Adrenal gland (tissue), 12 donors: ENCODE data around the gene MIS12. TPM values are rescaled to one million over a fixed set of nuclear protein-coding genes. Genes with fewer than 3 reads are reported as not detected.
A peak's percentile ranks its signal among the peaks of the same experiment; 100 is the strongest.

Source experiments
- DNase-seq, 7 donors: peaks; one replicate each; pipeline ENCODE4 v3.0.0-alpha.2; 2019 to 2020
- H3K27ac ChIP-seq, 5 donors: fragments of 200-600 bp; sonication (generic) in 4 of 5; 1 replicate in 3 of 5; 2 replicates in 2 of 5; pipeline versions ENCODE4 v1.5.1 to v1.8.0; 2016 to 2020; ENCODE audit warnings: mild to moderate bottlenecking in 1 of 5
- H3K27me3 ChIP-seq: fragments of 200-600 bp; 2 replicates; pipeline ENCODE4 v1.8.0; 2021
- H3K36me3 ChIP-seq, 2 donors: fragments of 200-600 bp; replicated peaks in 1 of 2; 1 replicate in 1 of 2; 2 replicates in 1 of 2; pipeline versions ENCODE4 v1.5.1 to v1.8.0; 2018 to 2022
- H3K4me1 ChIP-seq, 2 donors: fragments of 200-600 bp; replicated peaks in 1 of 2; 1 replicate in 1 of 2; 2 replicates in 1 of 2; pipeline versions ENCODE4 v1.5.1 to v1.8.0; 2018 to 2021
- H3K4me3 ChIP-seq, 4 donors: fragments of 200-600 bp; sonication (generic) in 3 of 4; one replicate each; pipeline ENCODE4 v1.5.1; 2016 to 2018
- H3K9me3 ChIP-seq, 3 donors: fragments of 200-600 bp; sonication (generic) in 1 of 3; replicated peaks in 1 of 3; 1 replicate in 2 of 3; 2 replicates in 1 of 3; pipeline versions ENCODE4 v1.5.1 to v1.8.0; 2016 to 2021
- CTCF ChIP-seq, 6 experiments: fragments of 450-650 bp in 4 of 6; fragments of 200-600 bp in 2 of 6; sonication (generic) in 1 of 6; IDR thresholded peaks; 1 replicate in 5 of 6; 2 replicates in 1 of 6; pipeline versions ENCODE4 v1.5.1 to v1.8.0; 2016 to 2021; ENCODE audit warnings: antibody characterized with exemption in 6 of 6, mild to moderate bottlenecking in 2 of 6, moderate library complexity in 1 of 6
- POLR2A ChIP-seq, 2 donors: fragments of 450-650 bp; IDR thresholded peaks; one replicate each; pipeline ENCODE4 v1.6.1; 2017; ENCODE audit warnings: antibody characterized with exemption in 2 of 2, mild to moderate bottlenecking in 2 of 2, moderate library complexity in 1 of 2
- WGBS, 4 donors: extraction: QIAGEN DNeasy Blood & Tissue Kit in 2 of 4; methylation state at CpG; one replicate each; pipeline versions ENCODE4 v1.1.5 to v1.1.7; 2013 to 2017; 5-methylcytosine and 5-hydroxymethylcytosine counted together
- intact Hi-C, 2 donors: fragments of 100-400 bp; cut with DNase I; formaldehyde crosslinking; loops; one replicate each; pipeline versions ENCODE4 v1.14.1 to v1.15.0; 2022 to 2023
- polyA plus RNA-seq, 3 donors: library from polyadenylated mRNA; stranded (reverse); fragments of 200-250 nt in 2 of 3; fragments of 350-450 nt in 1 of 3; fragmentation: Illumina TruSeq in 1 of 3; extraction: RNeasy Lipid Tissue Mini Kit (QIAGEN cat#74804) in 1 of 3; gene quantifications; one replicate each; pipeline ENCODE4 v1.2.3, GENCODE V29; 2013 to 2014
- total RNA-seq, 9 donors: library from RNA; depleted of rRNA in 4 of 9; stranded (reverse); fragments of >200 nt in 4 of 9; fragments of 120-200 nt in 1 of 9; fragmentation: NEBNext Ultra II Directional in 1 of 9; extraction: Animal tissue kit (Norgen Biotek cat#: 25700) in 1 of 9; gene quantifications; one replicate each; pipeline versions ENCODE4 v1.1.0 to v1.2.4, GENCODE V29; 2013 to 2023
- donor health status: healthy with polysubstance abuse.
- donor health status: Bipolar disorder and iron deficiency.
- donor health status: DM: yes; HTN: yes; CAD: no.
- donor health status: DM: no; HTN: no; CAD: no.
- donor health status: DM: no; HTN: no; CAD: no.
- donor health status: DM: yes; HTN: yes; CAD: no.

Gene MIS12
- total and polyA plus RNA-seq, 12 donors: 7.1 to 36.0 (median 15.4) TPM

DNA sequence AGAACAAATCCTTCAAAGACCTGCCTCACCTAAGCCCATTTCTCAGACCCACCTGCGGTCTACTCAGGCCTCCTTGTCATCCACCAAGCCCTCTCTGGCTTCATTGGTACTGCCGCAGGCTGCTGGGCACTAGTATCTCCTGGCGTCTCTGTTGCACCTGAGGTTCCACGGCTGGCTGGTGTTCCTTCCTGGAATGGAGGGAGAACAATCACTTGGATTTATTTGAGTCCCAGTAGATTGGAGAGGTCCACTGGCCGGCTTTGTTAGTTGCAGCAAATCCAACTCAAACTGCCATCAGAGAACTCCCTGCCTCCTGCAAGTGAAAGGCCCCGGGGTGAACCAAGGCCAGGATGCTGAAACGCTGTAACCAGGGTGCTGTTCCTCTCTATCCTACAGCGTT lies 15.3 kb downstream of the MIS12 start:
- Histone ChIP-seq H3K27me3 (no peaks in the 10 kb centered on the region), H3K9me3 (no peaks in the 10 kb centered on the region), H3K36me3 (no peaks in the 10 kb centered on the region), H3K27ac (peak overlapping the region in 1 of 5 donors; percentile 66), H3K4me1 (peaks cover 7 to 13% of the 10 kb centered on the region in 2 donors), H3K4me3 (no peak overlapping the region)
- TF ChIP-seq POLR2A (IDR thresholded peaks at IDR 0.05) (no peak), CTCF (IDR thresholded peaks at IDR 0.05) (no peak)
- DNase-seq: peak in 1 of 7 donors; percentile 55
- 85 to 89% (median 88%) methylated on average over 5 to 8 of the region's 8 CpGs for WGBS, 4 donors
- intact Hi-C loops: no loop called here

- no peak overlapping the region for H3K4me3 ChIP-seq
- peaks cover 7 to 13% of the 10 kb centered on the region in 2 donors for H3K4me1 ChIP-seq
- WGBS, 4 donors: 92 to 95% (median 95%) methylated on average over 4 of the region's 4 CpGs
- H3K27ac ChIP-seq: no peak overlapping the region
- intact Hi-C loops: no loop called here
- no peak for DNase-seq
- no peaks in the 10 kb centered on the region for H3K9me3 ChIP-seq
- TF ChIP-seq CTCF (IDR thresholded peaks at IDR 0.05) (no peak), POLR2A (IDR thresholded peaks at IDR 0.05) (no peak)
- H3K36me3 ChIP-seq: no peaks in the 10 kb centered on the region
- H3K27me3 ChIP-seq: no peaks in the 10 kb centered on the region
These were observed 16.2 kb downstream of the MIS12 start for GRCh38 chr17:5502552-5502951.

- Histone ChIP-seq H3K4me3 (no peak overlapping the region), H3K36me3 (no peaks in the 10 kb centered on the region), H3K27me3 (no peaks in the 10 kb centered on the region), H3K9me3 (no peaks in the 10 kb centered on the region), H3K27ac (no peak overlapping the region), H3K4me1 (peaks cover 0 to under 1% of the 10 kb centered on the region in 2 donors)
- no peak for TF ChIP-seq CTCF (IDR thresholded peaks at IDR 0.05)
- no peak for TF ChIP-seq POLR2A (IDR thresholded peaks at IDR 0.05)
- 85 to 92% (median 87%) methylated on average over 5 of the region's 5 CpGs for WGBS, 4 donors
- intact Hi-C loops: no loop called here
- no peak for DNase-seq
These were observed 19.9 kb downstream of the MIS12 start for GRCh38 chr17:5506307-5506706.

DNA sequence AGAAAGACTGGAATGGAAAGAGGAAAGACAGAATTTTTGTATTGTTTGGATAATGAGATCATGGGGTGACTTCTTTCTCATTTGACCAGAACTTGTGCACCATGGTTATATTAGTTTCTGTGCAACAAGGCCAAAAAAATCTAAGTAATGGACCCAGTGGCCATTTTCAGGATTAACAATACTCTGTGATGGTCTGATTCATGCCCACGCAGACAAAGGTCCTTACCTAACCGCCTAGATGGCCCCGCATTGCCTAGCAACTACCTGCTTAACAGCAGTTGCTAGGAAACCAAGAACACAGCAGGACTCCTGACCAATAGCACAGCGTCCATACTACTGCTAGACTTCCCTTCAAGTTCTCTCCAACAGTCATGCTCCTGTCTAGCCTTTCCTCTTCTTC lies 22.4 kb downstream of the MIS12 start:
- Histone ChIP-seq H3K9me3 (no peaks in the 10 kb centered on the region), H3K27ac (no peak overlapping the region), H3K4me3 (no peak overlapping the region), H3K36me3 (no peaks in the 10 kb centered on the region), H3K27me3 (no peaks in the 10 kb centered on the region), H3K4me1 (no peaks in the 10 kb centered on the region)
- TF ChIP-seq POLR2A (IDR thresholded peaks at IDR 0.05): no peak
- no peak for TF ChIP-seq CTCF (IDR thresholded peaks at IDR 0.05)
- intact Hi-C loops: no loop called here
- 61 to 74% (median 64%) methylated on average over 4 of the region's 4 CpGs for WGBS, 4 donors
- peak in 1 of 7 donors; percentile 87 for DNase-seq
